TTC549 (cell line): Measurements from ENCODE around the gene TMEM255B.
"Not testable (repeated sequence)": the region's sequence is repeated elsewhere in the genome, so short reads cannot be mapped to it uniquely, and the experiment has no call there.

ENCODE experiments used
- FAIRE-seq: peaks from 2 replicates; lab custom pipeline; 2012; peaks lifted over from hg19 to GRCh38; lab: Jason Lieb, UNC

TMEM255B gene

DNA sequence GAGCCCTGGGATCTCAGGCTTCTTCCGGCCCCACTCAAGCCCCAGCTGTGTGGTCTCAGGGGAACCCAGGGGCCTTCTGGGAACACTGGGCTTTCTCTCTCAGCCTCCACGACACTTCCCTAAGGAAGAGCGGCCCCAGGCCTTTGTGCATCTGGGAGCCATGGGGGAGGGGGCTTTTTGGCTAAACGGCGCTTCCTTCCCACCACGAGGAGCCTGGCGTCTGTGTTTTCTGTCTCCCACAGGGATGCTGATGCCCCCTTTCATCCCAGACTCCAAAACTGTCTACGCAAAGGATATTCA lies 24.2 kb upstream of the TMEM255B start:
- FAIRE-seq: no peak

DNA sequence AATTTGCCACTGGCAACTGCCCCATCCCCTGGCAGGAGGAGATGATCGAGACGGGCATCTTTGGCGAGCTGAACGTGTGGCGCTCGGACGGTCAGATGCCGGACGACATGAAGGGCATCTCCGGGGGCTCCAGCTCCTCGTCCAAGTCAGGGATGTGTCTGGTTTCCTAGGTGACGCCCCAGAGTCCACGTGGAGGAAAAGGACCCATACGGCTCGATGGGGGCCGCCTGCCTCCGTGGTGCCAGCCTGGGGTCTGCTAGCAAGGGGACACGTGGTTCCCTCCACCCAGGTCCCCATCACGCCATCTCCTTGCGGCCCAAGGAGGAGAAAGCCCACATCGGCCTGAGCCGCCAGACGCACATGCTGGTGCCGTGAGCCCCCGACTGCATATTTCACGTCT lies 23.8 kb upstream of the TMEM255B start:
- no peak for FAIRE-seq

DNA sequence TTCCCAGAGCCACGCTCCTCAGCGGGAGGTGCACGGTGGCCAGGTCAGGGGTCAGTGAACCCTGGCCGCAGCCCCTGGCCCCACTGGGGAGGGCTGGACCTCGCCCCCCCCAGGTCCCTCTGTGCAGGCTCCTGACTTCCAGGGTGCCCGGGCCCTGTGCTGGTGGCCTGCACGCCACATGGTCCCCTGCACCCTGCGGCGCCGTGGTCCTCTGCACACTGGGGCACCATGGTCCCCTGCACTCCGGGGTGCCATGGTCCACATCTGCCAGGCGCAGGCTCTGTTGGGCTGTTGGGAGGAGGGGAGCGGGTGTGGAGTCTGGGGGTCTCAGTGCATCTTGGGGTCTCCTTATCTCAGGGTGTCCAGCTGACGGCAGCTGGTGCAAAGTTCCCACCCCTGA lies 23.3 kb upstream of the TMEM255B start:
- no peak for FAIRE-seq

DNA sequence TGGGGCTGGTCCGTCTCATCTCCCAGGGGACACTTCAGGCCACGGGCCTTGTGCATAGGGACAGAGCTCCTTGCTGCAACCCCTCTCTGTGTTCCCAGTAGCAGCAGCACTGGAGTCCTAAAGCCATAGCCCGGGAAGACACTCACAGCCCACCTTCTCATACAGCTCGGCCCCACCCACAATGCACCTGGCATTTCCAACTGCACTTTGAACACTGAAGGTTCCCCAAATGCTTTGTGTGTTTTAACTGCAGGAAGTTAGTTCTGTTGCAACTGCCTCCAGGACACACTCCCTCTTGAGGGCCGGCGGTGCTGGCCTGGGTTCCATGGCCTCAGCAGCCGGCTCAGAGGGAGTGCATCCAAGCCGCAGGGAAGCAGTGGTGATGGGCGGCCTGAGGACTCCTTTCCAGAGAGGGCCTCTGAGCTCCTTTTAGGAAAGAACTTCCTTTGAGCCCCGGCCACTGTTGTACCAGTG lies 22.7 kb upstream of the TMEM255B start:
- no peak for FAIRE-seq

DNA sequence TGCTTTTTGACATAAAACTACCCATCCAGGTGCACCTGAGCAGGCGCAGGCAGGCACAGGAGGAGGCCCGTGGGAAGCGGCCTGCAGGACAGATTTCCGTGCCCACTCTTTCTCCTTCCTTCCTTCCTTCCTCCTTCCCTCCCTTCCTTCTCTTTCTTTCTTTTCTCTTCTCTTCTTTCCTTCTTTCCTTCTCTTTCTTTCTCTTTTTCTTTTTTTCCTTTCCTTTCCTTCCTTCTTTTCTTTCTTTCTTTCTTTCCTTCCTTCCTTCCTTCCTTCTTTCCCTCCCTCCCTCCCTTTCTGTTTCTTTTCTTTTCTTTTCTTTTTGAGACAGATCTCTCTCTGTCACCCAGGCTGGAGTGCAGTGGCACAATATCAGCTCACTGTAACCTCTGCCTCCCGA lies 21.2 kb upstream of the TMEM255B start:
- FAIRE-seq: no peak

DNA sequence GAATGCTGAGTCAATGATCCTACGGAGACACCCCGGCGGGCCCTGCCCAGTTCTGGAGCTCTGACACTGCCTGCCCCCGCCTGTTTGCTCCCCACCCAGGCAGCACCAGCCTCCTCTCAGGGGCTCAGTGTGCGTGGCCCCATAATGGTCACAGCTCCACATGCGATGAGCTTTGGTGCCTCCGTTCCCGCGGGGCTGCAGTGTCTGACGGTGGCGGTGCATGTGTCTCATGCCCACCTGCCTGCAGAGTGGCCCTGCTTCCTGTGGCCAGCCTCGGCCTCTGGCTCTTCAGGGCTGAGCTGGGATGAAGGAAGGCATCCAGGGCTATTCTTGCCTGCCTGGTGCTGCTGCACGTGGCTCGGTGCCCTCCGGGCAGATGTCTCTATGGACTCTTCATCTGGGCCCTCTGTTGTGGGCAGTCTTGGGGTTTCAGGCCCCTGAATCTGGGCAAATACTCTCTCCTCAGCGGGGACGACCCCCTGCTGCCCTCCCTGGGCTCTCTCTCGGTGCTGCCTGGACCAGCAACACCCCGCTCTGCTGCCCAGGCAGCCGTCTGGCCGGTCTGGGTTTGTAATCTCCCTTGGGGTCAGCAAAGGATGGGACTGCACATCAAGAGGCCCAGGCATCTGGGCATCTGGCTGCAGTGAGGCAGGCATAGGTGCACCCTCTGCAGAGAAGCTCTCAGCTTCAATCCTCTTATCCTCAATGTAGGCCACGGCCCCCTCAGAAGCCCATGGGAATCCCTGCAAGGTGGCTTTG lies 19.3 kb upstream of the TMEM255B start:
- no peak for FAIRE-seq

DNA sequence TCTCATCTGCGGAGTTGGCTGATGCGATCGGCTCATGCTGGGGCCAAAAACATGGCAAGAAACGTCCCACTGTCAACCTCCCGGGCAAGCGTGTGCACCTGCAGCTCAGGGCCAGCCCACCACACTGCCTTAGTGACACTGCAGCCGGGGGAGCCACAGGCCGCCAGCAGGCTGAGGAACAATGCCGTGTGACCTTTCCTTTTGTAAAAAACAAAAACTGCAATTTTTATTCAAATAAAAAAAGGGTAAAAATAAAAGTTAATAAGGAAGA lies 18.8 kb upstream of the TMEM255B start:
- FAIRE-seq: no peak

DNA sequence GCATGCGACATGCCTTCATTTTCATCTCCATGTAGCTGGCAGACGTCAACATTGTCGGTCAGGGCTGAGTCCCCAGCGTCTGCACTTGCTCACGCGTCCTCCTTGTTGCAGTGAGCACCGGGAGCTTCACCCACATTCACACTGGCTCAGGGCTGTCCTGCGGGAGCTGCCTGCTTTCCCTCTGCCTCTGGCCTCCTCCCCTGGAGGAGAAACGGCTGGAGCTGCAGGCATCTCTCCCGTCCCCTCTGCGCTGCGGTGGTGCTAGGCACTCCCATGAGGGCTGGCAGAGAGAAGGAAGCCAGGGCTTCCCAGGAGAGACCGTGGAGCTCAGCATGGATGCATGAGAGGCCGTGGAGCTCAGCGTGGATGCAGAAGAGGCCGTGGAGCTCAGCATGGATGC lies 18.4 kb upstream of the TMEM255B start:
- no peak for FAIRE-seq

DNA sequence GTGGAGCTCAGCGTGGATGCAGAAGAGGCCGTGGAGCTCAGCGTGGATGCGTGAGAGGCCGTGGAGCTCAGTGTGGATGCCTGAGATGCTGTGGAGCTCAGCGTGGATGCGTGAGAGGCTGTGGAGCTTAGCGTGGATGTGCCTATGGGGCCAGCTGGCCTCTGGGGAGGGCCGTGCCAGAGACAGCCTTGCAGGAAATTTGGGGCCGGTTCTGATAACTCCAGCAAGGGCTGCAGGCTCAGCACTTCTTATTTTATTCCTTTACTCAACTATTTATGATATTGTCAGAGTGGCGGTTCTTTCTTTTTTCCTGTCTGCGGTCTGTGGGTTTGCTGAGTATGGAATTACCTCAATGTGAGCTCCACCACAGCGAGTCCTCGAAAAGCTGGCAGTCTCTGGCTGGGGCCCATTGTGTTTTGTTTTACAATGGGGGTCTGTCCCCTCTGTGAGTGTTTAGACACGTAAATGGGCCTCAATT lies 17.8 kb upstream of the TMEM255B start:
- no peak for FAIRE-seq

DNA sequence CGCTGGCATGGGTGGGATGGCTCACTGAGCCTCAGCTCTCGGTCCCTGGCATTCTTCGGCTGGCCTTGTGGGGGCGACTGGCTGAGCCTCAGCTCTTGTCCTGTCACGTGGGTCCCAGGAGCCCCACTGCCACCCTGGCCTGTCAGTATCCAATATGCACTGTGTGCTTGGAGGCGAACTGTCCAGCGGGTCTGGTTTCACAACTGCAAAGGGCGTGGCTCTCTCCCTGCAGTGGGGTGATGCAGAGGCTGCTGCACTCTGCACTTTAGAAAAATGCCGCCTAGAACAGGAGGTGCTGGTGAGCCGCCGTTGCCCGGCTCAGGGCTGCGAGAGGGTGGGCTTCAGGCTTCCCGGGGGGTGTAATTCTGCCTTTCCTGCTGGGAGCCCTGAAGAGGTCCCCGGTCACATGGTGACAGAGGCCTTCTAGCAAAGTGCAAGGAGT lies 17.0 kb upstream of the TMEM255B start:
- no peak for FAIRE-seq

DNA sequence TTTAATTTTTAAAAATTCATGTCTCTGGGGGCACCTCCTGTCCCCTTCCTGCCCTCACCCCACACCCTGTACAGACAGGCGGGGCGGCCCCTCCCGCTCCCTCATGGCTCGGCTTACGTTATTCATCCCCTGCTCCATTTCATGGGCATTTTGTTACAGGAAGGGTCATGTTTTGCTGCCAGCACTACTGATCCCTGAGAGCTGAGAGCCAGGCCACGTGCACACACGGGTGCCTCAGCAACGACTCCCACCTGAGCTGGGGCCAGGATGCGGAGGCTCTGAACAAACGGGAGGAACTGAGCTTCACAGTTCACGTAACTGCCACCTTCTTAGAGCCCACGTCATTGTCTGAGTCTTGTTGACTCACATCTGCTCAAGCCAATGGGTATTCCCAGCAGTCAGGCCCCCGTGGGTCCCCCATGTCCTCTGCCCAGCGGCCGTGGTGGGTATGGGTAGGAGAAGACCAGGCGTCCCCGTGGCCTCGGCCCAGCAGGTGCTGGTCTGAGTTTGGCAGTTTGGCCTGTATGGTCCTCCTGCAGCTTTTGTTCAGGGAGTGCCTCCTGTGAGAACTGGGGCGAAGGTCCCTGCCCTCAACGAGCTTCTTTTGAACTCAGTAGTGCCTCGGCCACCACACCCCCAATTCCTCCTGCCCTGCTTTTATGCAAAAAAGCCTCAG lies 16.4 kb upstream of the TMEM255B start:
- no peak for FAIRE-seq

DNA sequence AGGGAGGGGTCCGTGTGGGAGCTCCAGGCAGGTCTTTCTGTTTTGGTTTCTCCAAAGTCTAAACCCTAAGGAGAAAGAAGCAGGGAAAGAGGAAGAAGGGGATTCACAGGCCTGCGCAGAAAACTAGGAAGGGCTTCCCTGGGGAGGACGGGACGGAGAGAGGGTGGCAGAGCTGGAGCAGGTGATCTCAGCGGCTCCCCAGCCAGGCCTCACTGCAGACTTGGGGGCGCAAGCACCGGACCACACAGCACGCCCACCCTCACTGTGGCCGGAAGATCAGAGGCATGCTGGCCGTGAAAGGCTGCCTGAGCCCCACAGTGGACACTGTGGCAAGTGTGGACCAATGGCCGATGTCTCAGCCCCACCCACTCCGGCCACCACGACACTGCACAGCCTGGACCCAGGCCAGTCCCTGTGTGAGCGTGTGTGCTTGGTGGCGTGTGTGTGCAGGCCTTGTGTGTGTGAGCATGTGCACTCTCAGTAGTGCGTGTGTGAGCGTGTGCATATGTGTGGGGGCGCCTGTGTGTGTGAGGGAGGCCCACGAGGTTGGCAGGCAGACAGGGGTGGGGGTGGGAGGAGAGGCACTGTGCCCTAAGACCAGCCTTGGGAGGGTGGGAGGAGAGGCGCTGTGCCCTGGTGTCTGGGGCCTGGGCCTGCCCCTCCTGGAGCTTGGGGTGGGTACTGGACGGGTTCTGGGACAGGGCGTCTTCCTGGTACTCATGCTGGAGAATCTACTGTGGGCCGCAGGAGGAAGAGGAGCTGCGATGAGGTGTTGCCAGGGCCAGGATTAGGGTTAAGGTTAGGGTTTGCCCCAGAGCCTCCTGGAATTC lies 15.4 kb upstream of the TMEM255B start:
- no peak for FAIRE-seq

DNA sequence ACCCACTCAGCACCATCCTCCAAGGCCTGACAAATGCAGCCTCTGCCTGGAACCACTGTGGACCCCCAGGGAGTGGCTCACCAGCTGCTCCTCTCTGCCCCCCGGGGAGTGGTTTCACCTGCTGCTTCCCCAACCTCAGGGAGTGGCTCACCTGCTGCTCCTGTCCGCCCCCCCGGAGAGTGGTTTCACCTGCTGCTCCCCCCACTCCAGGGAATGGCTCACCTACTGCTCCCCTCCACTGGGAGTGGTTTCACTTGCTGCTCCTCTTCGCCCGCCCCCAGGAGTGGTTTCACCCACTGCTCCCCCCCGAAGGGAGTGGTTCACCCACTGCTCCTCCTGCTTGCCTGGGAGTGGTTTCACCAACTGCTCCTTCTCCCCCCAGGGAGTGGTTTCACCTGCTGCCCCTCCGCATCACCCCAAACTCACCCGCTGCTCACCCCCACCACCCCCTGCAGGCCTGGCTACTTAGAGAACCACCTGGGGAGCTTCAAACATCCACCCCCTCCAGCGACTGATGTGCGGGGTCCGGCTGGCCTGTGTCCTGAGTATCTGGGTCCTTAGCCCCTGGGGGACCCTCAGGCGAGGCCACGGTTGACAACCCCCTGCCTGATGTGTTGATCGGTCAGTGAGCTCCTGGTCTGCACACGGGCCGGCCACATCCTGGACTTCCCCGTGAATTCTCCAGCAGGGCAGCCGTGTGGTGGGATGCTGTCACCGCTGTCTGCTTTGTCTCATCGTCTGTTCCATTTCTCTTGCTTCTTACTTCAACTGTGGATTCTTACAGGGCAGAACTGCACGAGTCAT lies 14.6 kb upstream of the TMEM255B start:
- FAIRE-seq: no peak

DNA sequence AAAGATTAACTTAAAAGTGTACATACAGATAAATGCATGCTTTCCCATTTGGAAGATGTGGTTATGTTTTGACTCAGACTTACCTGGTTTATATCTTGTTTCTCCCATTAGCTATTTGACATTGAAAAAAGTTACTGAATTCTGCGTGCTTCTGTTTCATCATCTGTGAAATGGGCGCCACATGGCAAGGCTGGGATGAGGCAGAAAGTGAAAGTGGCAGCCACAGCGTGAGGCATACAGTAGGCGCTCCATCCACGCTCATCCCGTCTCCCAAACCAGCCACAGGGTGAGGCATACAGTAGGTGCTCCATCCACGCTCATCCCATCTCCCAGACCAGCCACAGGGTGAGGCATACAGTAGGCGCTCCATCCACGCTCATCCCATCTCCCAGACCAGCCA lies 14.0 kb upstream of the TMEM255B start:
- FAIRE-seq: no peak

DNA sequence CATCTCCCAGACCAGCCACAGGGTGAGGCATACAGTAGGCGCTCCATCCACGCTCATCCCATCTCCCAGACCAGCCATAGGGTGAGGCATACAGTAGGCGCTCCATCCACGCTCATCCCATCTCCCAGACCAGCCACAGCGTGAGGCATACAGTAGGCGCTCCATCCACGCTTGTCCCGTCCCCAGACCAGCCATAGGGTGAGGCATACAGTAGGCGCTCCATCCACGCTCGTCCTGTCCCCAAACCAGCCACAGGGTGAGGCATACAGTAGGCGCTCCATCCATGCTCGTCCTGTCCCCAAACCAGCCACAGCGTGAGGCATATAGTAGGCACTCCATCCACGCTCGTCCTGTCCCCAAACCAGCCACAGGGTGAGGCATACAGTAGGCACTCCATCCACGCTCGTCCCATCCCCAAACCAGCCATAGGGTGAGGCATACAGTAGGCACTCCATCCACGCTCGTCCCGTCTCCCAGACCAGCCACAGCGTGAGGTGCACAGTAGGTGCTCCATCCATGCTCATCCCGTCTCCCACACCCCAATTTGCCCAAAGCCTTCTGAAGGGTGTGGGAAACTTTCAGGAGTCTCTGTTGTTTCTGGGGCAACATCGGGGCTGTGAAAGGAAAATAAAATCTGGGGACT lies 13.4 kb upstream of the TMEM255B start:
- FAIRE-seq: not testable (repeated sequence)

DNA sequence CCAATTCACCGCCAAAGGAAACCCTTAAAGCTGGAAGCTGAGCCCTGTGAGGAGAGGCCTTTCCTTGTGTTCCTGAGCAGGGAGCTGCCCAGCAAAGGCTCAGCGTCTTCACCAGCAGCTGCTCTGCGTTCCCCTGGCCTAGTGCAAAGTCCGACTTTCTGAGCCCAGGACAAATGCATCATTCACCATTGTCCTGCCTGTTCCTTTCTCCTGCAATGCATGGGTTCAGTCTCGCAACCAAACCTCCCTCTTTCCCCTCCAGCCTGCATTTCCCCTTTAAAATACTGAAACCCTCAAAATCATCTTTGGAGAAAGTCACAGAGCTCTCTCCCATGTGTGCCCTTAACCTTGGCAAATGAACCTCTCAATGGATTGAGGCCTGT lies 12.9 kb upstream of the TMEM255B start:
- no peak for FAIRE-seq

DNA sequence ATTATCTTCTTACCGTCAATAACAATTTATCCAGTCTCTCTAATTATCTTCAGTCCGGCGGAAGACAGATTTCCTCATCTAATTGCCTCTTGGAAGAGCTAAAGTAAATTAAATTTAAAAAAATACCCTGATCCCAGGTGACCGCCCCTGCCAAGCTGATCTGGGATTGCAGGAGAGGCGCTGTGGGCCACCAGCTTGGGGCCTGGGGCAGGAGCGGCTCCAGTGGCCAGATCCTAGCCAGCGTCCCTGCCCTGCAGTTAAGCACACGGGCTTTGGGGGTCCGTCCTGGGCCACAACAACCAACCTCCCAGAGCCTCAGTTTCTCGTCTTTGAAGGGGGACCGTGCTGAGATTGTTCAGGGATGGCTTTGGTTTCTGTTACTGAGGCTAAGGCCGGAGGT lies 12.4 kb upstream of the TMEM255B start:
- no peak for FAIRE-seq

DNA sequence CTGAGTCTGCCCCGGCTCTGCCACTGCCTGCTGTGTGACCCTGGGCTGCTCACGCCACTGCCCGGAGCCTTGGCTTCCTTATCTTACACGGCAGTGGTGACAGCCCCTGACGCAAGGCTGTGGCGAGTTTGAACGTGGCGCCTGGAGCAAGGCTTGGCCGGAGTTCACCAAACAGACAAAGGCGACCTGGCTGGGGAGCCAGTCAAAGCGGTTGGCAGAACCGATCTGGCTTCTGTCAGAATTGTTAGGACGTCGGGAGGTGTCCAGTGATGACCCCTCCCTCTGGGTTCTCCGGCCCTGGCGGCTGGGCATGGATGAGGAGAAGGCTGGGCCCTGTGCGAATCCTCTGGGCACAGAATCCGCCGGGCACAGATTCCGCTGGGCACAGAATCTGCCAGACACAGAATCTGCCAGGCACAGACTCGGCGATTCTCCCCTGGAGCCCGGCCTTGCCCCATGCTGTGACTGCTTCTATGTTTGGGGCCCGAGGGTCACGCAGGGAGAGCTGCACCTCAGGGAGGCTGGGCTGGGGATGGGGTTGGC lies 11.7 kb upstream of the TMEM255B start:
- FAIRE-seq: no peak

DNA sequence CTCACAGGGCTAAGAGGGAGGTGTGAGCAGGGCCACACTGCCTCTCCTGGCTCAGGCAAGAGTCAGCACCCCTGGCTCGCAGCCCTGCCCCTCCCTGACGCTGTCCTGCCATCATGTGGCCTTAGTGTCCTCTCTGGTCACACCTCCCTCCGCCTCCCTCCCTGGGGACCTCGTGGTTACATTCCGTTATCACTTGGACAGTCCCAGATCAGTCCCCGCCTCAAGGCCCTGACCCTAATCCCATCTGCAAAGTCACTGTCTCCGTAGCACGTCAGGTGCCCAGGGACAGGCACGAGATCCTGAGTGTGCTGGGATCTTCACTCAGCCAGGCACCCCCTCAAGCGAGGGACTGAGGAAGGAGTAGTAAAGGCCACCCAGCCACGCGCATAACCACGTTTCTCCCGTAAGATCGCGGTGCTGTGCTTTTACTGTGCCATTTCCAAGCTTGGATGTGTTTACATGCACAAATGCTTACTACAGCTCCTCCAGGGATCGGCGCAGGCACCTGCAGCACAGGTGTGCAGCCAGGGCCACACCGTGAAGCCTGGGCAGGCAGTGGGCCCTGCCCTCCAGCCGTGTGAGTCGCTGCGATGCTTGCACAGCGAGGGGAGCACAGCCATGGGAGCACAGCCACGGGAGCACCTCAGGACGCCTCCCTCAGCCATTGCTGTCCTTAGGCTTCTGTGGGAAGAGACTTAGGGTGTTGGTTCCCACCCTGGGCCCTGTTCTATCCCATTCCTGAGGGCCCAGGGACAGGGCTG lies 10.7 kb upstream of the TMEM255B start:
- no peak for FAIRE-seq

DNA sequence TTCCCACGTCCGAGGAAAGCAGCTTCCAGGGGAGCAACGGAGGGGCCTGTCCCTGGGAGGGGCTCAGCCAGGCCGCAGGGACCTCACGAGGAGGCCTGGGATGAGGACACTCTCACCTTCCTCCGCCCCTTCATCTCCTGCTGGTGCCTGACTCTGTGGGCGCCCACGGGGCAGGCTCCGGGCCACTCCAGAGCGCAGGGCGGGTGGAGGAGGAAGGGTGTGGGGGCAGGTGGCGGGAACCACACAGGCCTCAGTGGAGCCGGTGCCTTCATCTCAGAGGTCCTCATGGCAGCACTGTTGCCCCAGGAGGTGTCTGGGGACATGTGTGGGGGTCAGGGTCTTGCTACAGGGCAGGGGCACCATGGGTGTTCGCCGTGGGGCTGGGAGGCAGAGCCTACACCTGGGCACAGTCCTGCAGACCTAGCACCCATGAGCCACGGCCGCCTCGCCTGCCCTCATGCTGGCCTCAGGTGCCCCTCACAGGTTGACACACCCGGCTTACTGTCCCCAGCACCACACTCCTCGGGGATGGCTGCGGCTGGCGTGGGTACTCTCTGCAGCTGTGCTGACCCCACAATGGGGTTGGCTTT lies 10.1 kb upstream of the TMEM255B start:
- no peak for FAIRE-seq

DNA sequence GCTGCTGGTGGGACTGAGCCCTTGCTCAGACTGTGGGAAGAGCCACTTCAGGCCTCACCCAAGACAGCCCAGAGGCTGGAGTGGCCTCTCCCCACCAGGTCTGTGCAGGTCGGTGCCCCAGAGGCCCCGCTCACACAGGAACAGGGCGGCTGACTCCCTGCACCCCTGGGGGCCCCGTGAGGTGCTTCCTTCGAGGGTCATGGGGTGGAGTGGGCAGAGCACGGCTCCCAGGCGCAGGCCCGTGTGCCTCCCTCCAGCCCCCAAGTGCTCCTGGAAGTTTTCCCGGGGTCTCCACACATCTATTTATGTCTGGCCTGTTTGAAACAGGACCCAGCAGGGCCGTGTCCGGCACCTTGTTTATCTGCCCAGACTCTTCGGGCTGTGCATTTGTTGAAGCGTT lies 9.5 kb upstream of the TMEM255B start:
- no peak for FAIRE-seq
